OCI-LY1 (cell line): Measurements from ENCODE around the gene ZNHIT2.

Experiments used
- CTCF ChIP-seq: fragments of 200-600 bp; sonication (generic), shearing (Covaris generic); IDR thresholded peaks from 2 replicates; pipeline ENCODE4 v1.5.1; 2017; ENCODE audit warnings: mild to moderate bottlenecking, antibody characterized with exemption, low read length, moderate library complexity, mixed read lengths
- EZH2 ChIP-seq: fragments of 200-600 bp; sonication (generic), shearing (Covaris generic); IDR thresholded peaks from 2 replicates; pipeline ENCODE4 v1.8.0; 2017; ENCODE audit warnings: borderline replicate concordance, mixed run types, mild to moderate bottlenecking, antibody characterized with exemption, low read length, moderate library complexity, mixed read lengths

- TF ChIP-seq CTCF, result no peak
- no peak for TF ChIP-seq EZH2
Measured at GRCh38 chr11:65147352-65148075, 30.0 kb upstream of the ZNHIT2 start.
